GM12872 (cell line): ENCODE results near the gene HS6ST3.

Experiments
- CTCF ChIP-seq: IDR thresholded peaks from 3 replicates; pipeline ENCODE4 v1.5.1; 2011; ENCODE audit warnings: low read depth, mild to moderate bottlenecking, low read length, moderate library complexity; ENCODE audit not compliant: insufficient read depth

HS6ST3 gene

DNA sequence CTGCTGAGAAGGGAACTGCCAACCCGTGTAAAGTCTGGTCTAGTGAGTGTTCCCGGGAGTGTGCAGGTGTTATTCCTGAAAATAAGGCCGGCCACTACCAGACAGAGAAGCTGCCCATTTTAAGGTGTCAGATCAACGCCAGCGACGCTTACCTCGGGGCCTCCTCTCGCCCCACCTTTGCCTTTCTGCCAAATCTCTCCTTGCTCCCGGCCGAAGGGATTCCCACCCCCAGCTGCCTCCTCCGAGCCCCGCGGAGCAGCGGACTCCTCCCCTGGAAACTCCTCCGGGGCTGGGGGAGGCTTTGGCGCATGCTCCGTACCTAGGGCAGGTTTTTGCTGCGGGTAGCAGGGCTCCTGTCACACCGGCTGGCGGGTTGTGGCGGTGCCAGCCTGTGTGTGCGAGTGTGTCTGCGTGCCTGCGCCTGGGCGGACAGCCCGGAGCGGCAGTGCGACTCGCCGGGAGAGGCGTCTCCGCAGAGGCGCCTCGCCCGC is at the start of gene HS6ST3:
Gene HS6ST3, plus strand, starts transcription at position 359 of the 491 bp plus-strand sequence.
- TF ChIP-seq CTCF, result no peak

- no peak for TF ChIP-seq CTCF
Measured at GRCh38 chr13:96041326-96042110, 48.4 kb upstream of the HS6ST3 start.

DNA sequence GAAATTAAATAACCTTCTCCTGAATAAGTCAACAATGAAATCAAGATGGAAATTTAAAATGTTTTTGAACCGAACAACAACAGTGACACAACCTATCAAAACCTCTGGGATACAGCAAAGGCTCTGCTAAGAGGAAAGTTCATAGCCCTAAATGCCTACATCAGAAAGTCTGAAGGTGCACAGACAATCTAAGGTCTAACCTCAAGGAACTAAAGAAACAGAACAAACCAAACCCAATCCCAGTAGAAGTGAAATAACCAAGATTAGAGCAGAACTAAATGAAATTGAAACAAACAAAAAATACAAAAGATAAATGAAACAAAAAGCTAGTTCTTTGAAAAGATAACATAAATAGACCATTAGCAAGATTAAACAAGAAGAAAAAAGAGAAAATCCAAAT is 45.7 kb upstream of the HS6ST3 start:
- TF ChIP-seq CTCF, result no peak

- no peak for TF ChIP-seq CTCF
Measured at GRCh38 chr13:96052656-96053002, 37.3 kb upstream of the HS6ST3 start.

DNA sequence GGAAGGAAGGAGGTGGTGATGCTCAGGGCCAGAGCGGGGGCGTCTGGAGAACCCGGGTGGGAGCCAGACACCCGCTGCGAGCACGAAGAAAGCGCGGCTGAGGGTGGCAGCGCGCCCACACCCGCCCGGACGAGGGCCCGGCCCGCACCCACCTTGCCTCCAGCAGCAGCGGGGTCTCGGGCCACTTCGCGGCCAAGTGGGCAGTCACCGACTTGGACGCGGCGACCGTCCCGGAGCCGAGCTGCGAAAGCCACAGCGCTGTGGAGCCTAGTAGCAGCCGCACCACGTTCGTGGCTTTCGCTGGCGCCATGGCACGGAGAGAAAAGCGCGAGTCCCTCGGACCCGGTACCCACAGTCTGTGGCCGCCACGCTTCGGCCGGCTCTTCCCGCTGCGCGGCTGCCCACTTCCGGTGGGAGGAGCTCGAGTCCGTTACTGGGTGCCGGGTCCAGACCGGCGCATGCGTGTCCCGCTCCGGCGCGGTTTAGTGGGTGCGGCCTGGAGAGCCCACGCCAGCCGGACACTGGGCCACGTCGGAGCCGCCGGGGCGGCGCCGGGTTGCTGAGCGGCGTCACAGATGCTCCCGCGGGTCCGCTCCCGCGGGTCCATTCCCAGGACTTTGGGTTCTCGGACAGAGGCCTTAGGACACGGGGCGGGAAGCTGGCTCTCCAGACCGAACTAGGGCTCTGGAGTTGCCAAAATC is 36.8 kb upstream of the HS6ST3 start, which contains the start of gene UGGT2:
Gene UGGT2, minus strand, starts transcription at position 399 of the 701 bp plus-strand sequence. Its CDS starts 89 bp downstream, at position 310.
- TF ChIP-seq CTCF, result no peak

DNA sequence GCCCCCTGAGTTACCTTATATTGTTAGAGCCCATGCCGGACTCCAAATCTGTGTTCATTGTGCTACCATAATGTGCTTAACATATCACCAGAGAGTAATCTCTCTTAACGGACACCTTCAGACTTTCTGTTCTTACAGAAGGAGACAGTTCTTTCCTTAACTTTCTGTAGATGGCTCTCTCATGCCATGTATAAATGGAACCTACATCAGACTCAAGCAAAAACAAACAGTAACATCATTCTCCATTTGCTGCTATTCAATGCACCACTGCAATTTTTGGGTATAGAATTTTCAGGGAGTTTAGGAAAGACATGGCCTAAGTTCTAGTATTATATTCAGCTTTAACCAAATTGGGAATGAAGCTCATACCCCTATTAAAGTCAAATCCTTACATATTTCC is 24.1 kb upstream of the HS6ST3 start:
- no peak for TF ChIP-seq CTCF

GRCh38 chr13:96068729-96069128 is 21.2 kb upstream of the HS6ST3 start:
- TF ChIP-seq CTCF, result no peak
